Measurements from ENCODE around the gene URI1. TPM values are rescaled to one million over a fixed set of nuclear protein-coding genes. Genes with fewer than 3 reads are reported as not detected.

URI1 gene
- total RNA-seq, 1 donor = 86.1 TPM

DNA sequence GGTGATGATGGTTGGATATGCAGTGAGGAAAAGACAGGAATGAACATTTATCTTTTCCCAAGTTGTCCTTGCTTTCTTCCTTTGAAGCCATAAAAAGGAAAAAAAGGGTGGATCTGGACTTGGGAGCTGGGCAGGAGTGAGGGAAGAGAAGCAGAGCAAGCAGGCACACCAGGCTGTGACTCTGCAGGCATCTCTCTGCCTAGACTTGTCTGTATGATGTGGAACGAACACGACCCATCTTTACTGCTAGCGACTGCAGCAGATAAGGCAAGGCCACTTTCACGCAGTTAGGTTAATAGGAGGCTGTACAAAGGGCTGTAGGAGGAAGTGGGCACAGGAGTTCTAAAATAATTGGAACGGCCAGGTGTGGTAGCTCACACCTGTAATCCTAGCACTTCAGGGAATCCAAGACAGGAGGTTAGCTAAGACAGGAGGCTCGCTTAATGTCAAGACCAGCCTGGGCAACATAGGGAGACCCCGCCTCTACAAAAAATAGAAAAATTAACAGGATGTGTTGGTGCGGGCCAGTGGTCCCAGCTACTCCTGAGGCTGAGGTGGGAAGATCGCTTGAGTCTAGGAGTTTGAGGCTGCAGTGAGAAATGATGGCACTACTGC is 961 bp upstream of the URI1 start:
- Histone ChIP-seq H3K27ac (ENCODE audit: low read depth, low read length) (no peak overlapping the region), H3K4me2 (ENCODE audit: insufficient read depth, low read length) (peak overlapping the region; percentile 89), H3K4me1 (ENCODE audit: insufficient read depth, low read length) (peaks cover 27% of the 10 kb centered on the region), H3K4me3 (ENCODE audit: insufficient read depth, low read length) (no peak overlapping the region), H3K36me3 (ENCODE audit: insufficient read depth, low read length) (no peaks in the 10 kb centered on the region), H3K9me3 (ENCODE audit: low read depth, low read length) (no peaks in the 10 kb centered on the region), H4K20me1 (ENCODE audit: insufficient read depth, low read length) (peaks cover 10% of the 10 kb centered on the region), H2AFZ (ENCODE audit: low read length) (no peak overlapping the region), H3K27me3 (ENCODE audit: insufficient read depth, low read length) (no peaks in the 10 kb centered on the region), H3K79me2 (ENCODE audit: insufficient read depth, low read length) (peaks cover 36% of the 10 kb centered on the region)
- TF ChIP-seq, protein P1, sequence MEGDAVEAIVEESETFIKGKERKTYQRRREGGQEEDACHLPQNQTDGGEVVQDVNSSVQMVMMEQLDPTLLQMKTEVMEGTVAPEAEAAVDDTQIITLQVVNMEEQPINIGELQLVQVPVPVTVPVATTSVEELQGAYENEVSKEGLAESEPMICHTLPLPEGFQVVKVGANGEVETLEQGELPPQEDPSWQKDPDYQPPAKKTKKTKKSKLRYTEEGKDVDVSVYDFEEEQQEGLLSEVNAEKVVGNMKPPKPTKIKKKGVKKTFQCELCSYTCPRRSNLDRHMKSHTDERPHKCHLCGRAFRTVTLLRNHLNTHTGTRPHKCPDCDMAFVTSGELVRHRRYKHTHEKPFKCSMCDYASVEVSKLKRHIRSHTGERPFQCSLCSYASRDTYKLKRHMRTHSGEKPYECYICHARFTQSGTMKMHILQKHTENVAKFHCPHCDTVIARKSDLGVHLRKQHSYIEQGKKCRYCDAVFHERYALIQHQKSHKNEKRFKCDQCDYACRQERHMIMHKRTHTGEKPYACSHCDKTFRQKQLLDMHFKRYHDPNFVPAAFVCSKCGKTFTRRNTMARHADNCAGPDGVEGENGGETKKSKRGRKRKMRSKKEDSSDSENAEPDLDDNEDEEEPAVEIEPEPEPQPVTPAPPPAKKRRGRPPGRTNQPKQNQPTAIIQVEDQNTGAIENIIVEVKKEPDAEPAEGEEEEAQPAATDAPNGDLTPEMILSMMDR (IDR thresholded peaks at IDR 0.05; ENCODE audit: extremely low read depth, low read depth, low read length) = no peak
- no peak for DNase-seq (ENCODE audit: insufficient read length, low spot score, missing footprints)

GRCh38 chr19:29942404-29943261 is 594 bp downstream of the URI1 start:
- Histone ChIP-seq H3K4me2 (ENCODE audit: insufficient read depth, low read length) (peak overlapping the region; percentile 92), H3K9me3 (ENCODE audit: low read depth, low read length) (no peaks in the 10 kb centered on the region), H3K4me3 (ENCODE audit: insufficient read depth, low read length) (peak overlapping the region; percentile 97), H3K79me2 (ENCODE audit: insufficient read depth, low read length) (peaks cover 52% of the 10 kb centered on the region), H3K36me3 (ENCODE audit: insufficient read depth, low read length) (no peaks in the 10 kb centered on the region), H3K4me1 (ENCODE audit: insufficient read depth, low read length) (peaks cover 36% of the 10 kb centered on the region), H3K27me3 (ENCODE audit: insufficient read depth, low read length) (no peaks in the 10 kb centered on the region), H2AFZ (ENCODE audit: low read length) (peak overlapping the region; percentile 83), H3K27ac (ENCODE audit: low read depth, low read length) (peak overlapping the region; percentile 63), H4K20me1 (ENCODE audit: insufficient read depth, low read length) (peaks cover 25% of the 10 kb centered on the region)
- TF ChIP-seq, protein P1 (IDR thresholded peaks at IDR 0.05; ENCODE audit: extremely low read depth, low read depth, low read length) = no peak
- DNase-seq (ENCODE audit: insufficient read length, low spot score, missing footprints) = peak; percentile 96

DNA sequence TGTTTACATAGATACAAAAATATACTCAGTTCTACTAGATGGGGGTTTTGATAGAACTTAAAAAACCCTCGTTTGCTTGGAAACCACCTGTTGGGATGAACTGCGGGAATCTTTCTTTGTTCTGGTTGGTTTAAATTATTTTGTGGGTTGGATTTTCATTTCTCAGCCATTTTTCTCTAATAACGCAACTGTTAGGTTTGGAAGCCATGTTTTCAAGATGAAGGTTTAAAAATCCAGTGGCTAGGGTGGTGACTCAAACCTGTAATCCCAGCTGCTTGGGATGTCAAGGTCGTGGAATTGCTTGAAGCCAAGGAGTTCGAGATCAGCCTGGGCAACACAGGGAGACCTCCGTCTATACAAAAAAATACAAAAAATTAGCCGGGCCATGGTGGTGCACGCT is 1.6 kb downstream of the URI1 start:
- peak overlapping the region; percentile 97 for H3K4me3 ChIP-seq (ENCODE audit: insufficient read depth, low read length)
- no peak overlapping the region for H3K27ac ChIP-seq (ENCODE audit: low read depth, low read length)
- no peaks in the 10 kb centered on the region for H3K27me3 ChIP-seq (ENCODE audit: insufficient read depth, low read length)
- TF ChIP-seq, protein P1 (IDR thresholded peaks at IDR 0.05; ENCODE audit: extremely low read depth, low read depth, low read length) = no peak
- no peaks in the 10 kb centered on the region for H3K9me3 ChIP-seq (ENCODE audit: low read depth, low read length)
- peaks cover 36% of the 10 kb centered on the region for H3K4me1 ChIP-seq (ENCODE audit: insufficient read depth, low read length)
- no peak overlapping the region for H2AFZ ChIP-seq (ENCODE audit: low read length)
- H3K79me2 ChIP-seq (ENCODE audit: insufficient read depth, low read length) = peaks cover 61% of the 10 kb centered on the region
- no peak for DNase-seq (ENCODE audit: insufficient read length, low spot score, missing footprints)
- peak overlapping the region; percentile 92 for H3K4me2 ChIP-seq (ENCODE audit: insufficient read depth, low read length)
- peaks cover 32% of the 10 kb centered on the region for H4K20me1 ChIP-seq (ENCODE audit: insufficient read depth, low read length)
- H3K36me3 ChIP-seq (ENCODE audit: insufficient read depth, low read length) = no peaks in the 10 kb centered on the region

DNA sequence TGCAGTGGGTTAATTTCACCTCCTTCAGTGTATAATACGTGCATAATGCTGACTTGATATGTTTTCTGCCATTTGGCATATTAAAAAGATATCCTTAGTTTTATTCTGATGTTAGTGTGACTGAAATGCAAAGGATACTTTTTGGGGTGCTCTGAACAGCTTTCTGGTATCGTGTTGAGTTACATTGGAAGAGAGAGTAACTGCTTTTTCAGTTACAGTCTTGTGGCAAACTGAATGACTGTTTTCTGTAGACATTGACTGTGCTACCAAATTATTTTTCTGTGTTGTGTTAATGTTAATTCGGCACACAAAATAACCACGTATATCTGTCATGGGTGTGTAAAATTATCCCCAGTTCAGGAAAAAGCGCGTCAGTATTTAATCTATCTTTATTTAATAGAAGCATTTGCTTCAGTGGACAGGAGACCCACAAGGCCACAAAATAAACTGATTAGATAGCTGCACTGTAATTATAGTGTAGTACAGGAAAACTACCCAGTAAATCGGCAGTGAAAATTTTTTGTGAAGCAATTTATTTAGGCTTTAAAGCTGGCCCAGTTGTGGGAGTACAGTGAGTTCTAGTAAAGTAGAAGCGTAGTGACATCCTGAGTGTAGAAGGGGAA is 2.5 kb downstream of the URI1 start:
- Histone ChIP-seq H4K20me1 (ENCODE audit: insufficient read depth, low read length) (peaks cover 32% of the 10 kb centered on the region), H3K36me3 (ENCODE audit: insufficient read depth, low read length) (no peaks in the 10 kb centered on the region), H3K27me3 (ENCODE audit: insufficient read depth, low read length) (no peaks in the 10 kb centered on the region), H3K4me1 (ENCODE audit: insufficient read depth, low read length) (peaks cover 36% of the 10 kb centered on the region), H3K9me3 (ENCODE audit: low read depth, low read length) (no peaks in the 10 kb centered on the region), H3K4me3 (ENCODE audit: insufficient read depth, low read length) (no peak overlapping the region), H3K4me2 (ENCODE audit: insufficient read depth, low read length) (peak overlapping the region; percentile 78), H3K79me2 (ENCODE audit: insufficient read depth, low read length) (peaks cover 62% of the 10 kb centered on the region), H2AFZ (ENCODE audit: low read length) (no peak overlapping the region), H3K27ac (ENCODE audit: low read depth, low read length) (peak overlapping the region; percentile 27)
- DNase-seq (ENCODE audit: insufficient read length, low spot score, missing footprints) = no peak
- TF ChIP-seq, protein P1 (IDR thresholded peaks at IDR 0.05; ENCODE audit: extremely low read depth, low read depth, low read length) = no peak
